CD4-positive, alpha-beta T cell treated with Interleukin-2 at 100 ng/mL for 4 hours (primary cell): ENCODE data around the gene SNX21.
A peak's percentile ranks its signal among the peaks of the same experiment; 100 is the strongest.
"Not testable (repeated sequence)": the region's sequence is repeated elsewhere in the genome, so short reads cannot be mapped to it uniquely, and the experiment has no call there.

Source experiments
- DNase-seq: peaks from one replicate; pipeline ENCODE4 v3.0.0-alpha.2; 2020; ENCODE audit warnings: low spot score

The SNX21 gene

GRCh38 chr20:45850926-45851325, 17.3 kb downstream of the SNX21 start:
- DNase-seq, result no peak

GRCh38 chr20:45851501-45851900, 17.9 kb downstream of the SNX21 start:
- no peak for DNase-seq

- DNase-seq, result no peak
Measured at GRCh38 chr20:45852326-45852725, 18.7 kb downstream of the SNX21 start.

GRCh38 chr20:45853484-45853883, 19.9 kb downstream of the SNX21 start:
- no peak for DNase-seq

GRCh38 chr20:45857114-45857881, 23.7 kb downstream of the SNX21 start, which contains the start of the genes ACOT8 and ZSWIM3:
Gene ACOT8, minus strand, starts transcription at chr20:45857392. Its CDS starts 77 bp downstream, at chr20:45857315.
Gene ZSWIM3, plus strand, starts transcription at chr20:45857614. Its CDS starts 212 bp downstream, at chr20:45857826.
- peak; percentile 100 for DNase-seq

GRCh38 chr20:45857882-45858216, 24.2 kb downstream of the SNX21 start:
- no peak for DNase-seq

- DNase-seq, result no peak
Measured at GRCh38 chr20:45859916-45860315, 26.3 kb downstream of the SNX21 start.

GRCh38 chr20:45860560-45861220, 27.1 kb downstream of the SNX21 start:
- DNase-seq, result no peak

- no peak for DNase-seq
Measured at GRCh38 chr20:45861221-45862075, 27.8 kb downstream of the SNX21 start.

- DNase-seq, result no peak
Measured at GRCh38 chr20:45863543-45864470, 30.2 kb downstream of the SNX21 start.

GRCh38 chr20:45866454-45866853, 32.9 kb downstream of the SNX21 start:
- no peak for DNase-seq

- DNase-seq, result no peak
Measured at GRCh38 chr20:45867136-45867818, 33.7 kb downstream of the SNX21 start.

- no peak for DNase-seq
Measured at GRCh38 chr20:45867819-45868176, 34.2 kb downstream of the SNX21 start.

- no peak for DNase-seq
Measured at GRCh38 chr20:45872626-45873025, 39.0 kb downstream of the SNX21 start.

GRCh38 chr20:45873409-45874103, 40.0 kb downstream of the SNX21 start:
- no peak for DNase-seq

GRCh38 chr20:45874104-45874481, 40.5 kb downstream of the SNX21 start:
- not testable (repeated sequence) for DNase-seq

GRCh38 chr20:45874576-45874975, 41.0 kb downstream of the SNX21 start:
- DNase-seq, result no peak

- no peak for DNase-seq
Measured at GRCh38 chr20:45878076-45878761, 44.6 kb downstream of the SNX21 start.

GRCh38 chr20:45880988-45881788, 47.6 kb downstream of the SNX21 start, which contains the start of gene ZSWIM1:
Gene ZSWIM1, plus strand, starts transcription at chr20:45881227. Its CDS starts 1,366 bp downstream, at chr20:45882593.
- DNase-seq, result peak; percentile 100
